Panc1 (cell line): ENCODE results near the gene HOXD11.

Experiments used
- POLR2AphosphoS5 ChIP-seq: IDR thresholded peaks from 2 replicates; pipeline ENCODE4 v1.6.1; 2012; ENCODE audit warnings: mild to moderate bottlenecking, low read depth, low read length, moderate library complexity
- SIN3A ChIP-seq: IDR thresholded peaks from 2 replicates; pipeline ENCODE4 v1.6.1; 2012; ENCODE audit warnings: low read depth, mild to moderate bottlenecking, low read length, moderate library complexity, borderline replicate concordance; ENCODE audit not compliant: insufficient read depth
- TCF7L2 ChIP-seq: IDR thresholded peaks from 2 replicates; pipeline ENCODE4 v1.6.1; 2011; ENCODE audit warnings: mild to moderate bottlenecking, low read depth, low read length, inconsistent platforms
- TF ChIP-seq, protein P1 (sequence below): fragments of 450-650 bp; IDR thresholded peaks from 2 replicates; pipeline ENCODE4 v1.5.1; 2017; ENCODE audit warnings: mild to moderate bottlenecking
- TF ChIP-seq, protein P2 (sequence below), 2 experiments: IDR thresholded peaks; 2 replicates each; pipeline ENCODE4 v1.6.1; 2011 to 2012; ENCODE audit warnings: low read depth in 2 of 2, control low read depth in 1 of 2, low read length in 1 of 2, mild to moderate bottlenecking in 1 of 2, moderate library complexity in 1 of 2; ENCODE audit not compliant: insufficient read depth in 1 of 2

DNA sequence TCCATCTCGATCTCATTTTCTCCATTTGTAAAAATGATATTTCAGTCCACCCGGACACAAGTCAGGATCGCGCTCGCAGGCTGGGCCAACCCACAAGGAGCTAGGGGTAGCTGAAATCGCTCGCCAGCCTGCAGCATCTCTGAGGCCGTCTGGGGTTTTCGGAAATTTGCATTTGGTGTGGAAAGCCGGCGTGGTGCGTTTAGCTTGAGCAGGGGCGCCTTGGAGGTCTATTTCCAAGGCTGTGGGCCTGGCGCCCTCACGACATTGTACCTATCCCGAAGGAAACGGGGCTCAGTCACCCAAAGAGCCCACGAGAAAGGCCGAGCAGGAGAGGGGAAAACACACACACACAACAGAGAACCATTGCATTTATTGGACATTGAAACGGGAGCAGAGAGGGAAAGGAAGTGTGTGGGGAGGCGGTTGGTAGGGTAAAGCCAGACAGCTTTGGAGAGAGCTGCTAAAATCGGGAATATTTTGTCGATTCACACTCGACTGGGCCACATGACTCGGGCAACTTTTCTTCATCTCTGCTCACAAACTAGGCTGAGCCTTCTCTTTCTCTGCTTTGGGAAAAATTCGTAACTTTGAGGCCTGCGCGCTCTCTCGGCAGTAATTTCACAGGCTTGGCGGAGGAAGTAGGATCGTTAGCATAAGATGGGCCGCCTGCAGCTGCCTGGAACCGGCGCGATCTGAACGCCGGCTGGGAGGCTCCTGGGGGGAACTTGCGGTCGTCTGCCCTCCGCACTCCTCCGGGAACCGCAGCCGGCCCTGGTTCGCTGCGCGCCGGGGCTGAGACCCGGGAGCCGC lies 21.3 kb downstream of the HOXD11 start:
- TF ChIP-seq, protein P1, sequence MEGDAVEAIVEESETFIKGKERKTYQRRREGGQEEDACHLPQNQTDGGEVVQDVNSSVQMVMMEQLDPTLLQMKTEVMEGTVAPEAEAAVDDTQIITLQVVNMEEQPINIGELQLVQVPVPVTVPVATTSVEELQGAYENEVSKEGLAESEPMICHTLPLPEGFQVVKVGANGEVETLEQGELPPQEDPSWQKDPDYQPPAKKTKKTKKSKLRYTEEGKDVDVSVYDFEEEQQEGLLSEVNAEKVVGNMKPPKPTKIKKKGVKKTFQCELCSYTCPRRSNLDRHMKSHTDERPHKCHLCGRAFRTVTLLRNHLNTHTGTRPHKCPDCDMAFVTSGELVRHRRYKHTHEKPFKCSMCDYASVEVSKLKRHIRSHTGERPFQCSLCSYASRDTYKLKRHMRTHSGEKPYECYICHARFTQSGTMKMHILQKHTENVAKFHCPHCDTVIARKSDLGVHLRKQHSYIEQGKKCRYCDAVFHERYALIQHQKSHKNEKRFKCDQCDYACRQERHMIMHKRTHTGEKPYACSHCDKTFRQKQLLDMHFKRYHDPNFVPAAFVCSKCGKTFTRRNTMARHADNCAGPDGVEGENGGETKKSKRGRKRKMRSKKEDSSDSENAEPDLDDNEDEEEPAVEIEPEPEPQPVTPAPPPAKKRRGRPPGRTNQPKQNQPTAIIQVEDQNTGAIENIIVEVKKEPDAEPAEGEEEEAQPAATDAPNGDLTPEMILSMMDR, result no peak
- TF ChIP-seq POLR2AphosphoS5, result no peak
- TF ChIP-seq, protein P2, sequence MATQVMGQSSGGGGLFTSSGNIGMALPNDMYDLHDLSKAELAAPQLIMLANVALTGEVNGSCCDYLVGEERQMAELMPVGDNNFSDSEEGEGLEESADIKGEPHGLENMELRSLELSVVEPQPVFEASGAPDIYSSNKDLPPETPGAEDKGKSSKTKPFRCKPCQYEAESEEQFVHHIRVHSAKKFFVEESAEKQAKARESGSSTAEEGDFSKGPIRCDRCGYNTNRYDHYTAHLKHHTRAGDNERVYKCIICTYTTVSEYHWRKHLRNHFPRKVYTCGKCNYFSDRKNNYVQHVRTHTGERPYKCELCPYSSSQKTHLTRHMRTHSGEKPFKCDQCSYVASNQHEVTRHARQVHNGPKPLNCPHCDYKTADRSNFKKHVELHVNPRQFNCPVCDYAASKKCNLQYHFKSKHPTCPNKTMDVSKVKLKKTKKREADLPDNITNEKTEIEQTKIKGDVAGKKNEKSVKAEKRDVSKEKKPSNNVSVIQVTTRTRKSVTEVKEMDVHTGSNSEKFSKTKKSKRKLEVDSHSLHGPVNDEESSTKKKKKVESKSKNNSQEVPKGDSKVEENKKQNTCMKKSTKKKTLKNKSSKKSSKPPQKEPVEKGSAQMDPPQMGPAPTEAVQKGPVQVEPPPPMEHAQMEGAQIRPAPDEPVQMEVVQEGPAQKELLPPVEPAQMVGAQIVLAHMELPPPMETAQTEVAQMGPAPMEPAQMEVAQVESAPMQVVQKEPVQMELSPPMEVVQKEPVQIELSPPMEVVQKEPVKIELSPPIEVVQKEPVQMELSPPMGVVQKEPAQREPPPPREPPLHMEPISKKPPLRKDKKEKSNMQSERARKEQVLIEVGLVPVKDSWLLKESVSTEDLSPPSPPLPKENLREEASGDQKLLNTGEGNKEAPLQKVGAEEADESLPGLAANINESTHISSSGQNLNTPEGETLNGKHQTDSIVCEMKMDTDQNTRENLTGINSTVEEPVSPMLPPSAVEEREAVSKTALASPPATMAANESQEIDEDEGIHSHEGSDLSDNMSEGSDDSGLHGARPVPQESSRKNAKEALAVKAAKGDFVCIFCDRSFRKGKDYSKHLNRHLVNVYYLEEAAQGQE (IDR thresholded peaks at IDR 0.05; ENCODE audit: insufficient read depth in 1 of 2, low read depth in 2 of 2, low read length in 1 of 2), result no peak
- no peak for TF ChIP-seq TCF7L2
- TF ChIP-seq SIN3A, result no peak
